ENCODE data around the gene CHST15.

The CHST15 gene

GRCh38 chr10:124001391-124002148 is 91.8 kb downstream of the CHST15 start:
- Mint-ChIP-seq H3K27ac (no peak overlapping the region), H3K4me1 (ENCODE audit: low read depth) (no peaks in the 10 kb centered on the region), H3K36me3 (ENCODE audit: low read depth) (no peaks in the 10 kb centered on the region)

GRCh38 chr10:124000792-124001201 is 92.6 kb downstream of the CHST15 start:
- Mint-ChIP-seq H3K27ac (no peak overlapping the region), H3K36me3 (ENCODE audit: low read depth) (no peaks in the 10 kb centered on the region), H3K9me3 (no peaks in the 10 kb centered on the region), H3K27me3 (peaks cover 14% of the 10 kb centered on the region), H3K4me3 (no peak overlapping the region), H3K4me1 (ENCODE audit: low read depth) (no peaks in the 10 kb centered on the region)

More at GRCh38 chr10:124001391-124002148, 91.8 kb downstream of the CHST15 start:
- H3K9me3 Mint-ChIP-seq = no peaks in the 10 kb centered on the region
- no peak overlapping the region for H3K4me3 Mint-ChIP-seq
- H3K27me3 Mint-ChIP-seq = peaks cover 8% of the 10 kb centered on the region

- peaks cover 1% of the 10 kb centered on the region for H3K4me1 Mint-ChIP-seq (ENCODE audit: low read depth)
- no peak overlapping the region for H3K4me3 Mint-ChIP-seq
- H3K27me3 Mint-ChIP-seq = peaks cover 17% of the 10 kb centered on the region
- H3K9me3 Mint-ChIP-seq = no peaks in the 10 kb centered on the region
- H3K36me3 Mint-ChIP-seq (ENCODE audit: low read depth) = no peaks in the 10 kb centered on the region
- H3K27ac Mint-ChIP-seq = no peak overlapping the region
These were observed 93.3 kb downstream of the CHST15 start for GRCh38 chr10:123999956-124000615.

- Mint-ChIP-seq H3K27me3 (peaks cover 23% of the 10 kb centered on the region), H3K36me3 (ENCODE audit: low read depth) (no peaks in the 10 kb centered on the region), H3K4me3 (no peak overlapping the region), H3K9me3 (no peaks in the 10 kb centered on the region), H3K4me1 (ENCODE audit: low read depth) (peaks cover 7% of the 10 kb centered on the region), H3K27ac (no peak overlapping the region)
These were observed 94.1 kb downstream of the CHST15 start for GRCh38 chr10:123999261-123999660.

- Mint-ChIP-seq H3K27me3 (peaks cover 31% of the 10 kb centered on the region), H3K9me3 (no peaks in the 10 kb centered on the region), H3K4me1 (ENCODE audit: low read depth) (peaks cover 7% of the 10 kb centered on the region), H3K27ac (no peak overlapping the region), H3K36me3 (ENCODE audit: low read depth) (no peaks in the 10 kb centered on the region), H3K4me3 (no peak overlapping the region)
These were observed 94.9 kb downstream of the CHST15 start for GRCh38 chr10:123998197-123999141.

- H3K27me3 Mint-ChIP-seq = peaks cover 38% of the 10 kb centered on the region
- H3K9me3 Mint-ChIP-seq = no peaks in the 10 kb centered on the region
- H3K36me3 Mint-ChIP-seq (ENCODE audit: low read depth) = no peaks in the 10 kb centered on the region
- H3K4me1 Mint-ChIP-seq (ENCODE audit: low read depth) = peaks cover 7% of the 10 kb centered on the region
- no peak overlapping the region for H3K4me3 Mint-ChIP-seq
- H3K27ac Mint-ChIP-seq = no peak overlapping the region
These were observed 95.8 kb downstream of the CHST15 start for GRCh38 chr10:123997486-123998196.

DNA sequence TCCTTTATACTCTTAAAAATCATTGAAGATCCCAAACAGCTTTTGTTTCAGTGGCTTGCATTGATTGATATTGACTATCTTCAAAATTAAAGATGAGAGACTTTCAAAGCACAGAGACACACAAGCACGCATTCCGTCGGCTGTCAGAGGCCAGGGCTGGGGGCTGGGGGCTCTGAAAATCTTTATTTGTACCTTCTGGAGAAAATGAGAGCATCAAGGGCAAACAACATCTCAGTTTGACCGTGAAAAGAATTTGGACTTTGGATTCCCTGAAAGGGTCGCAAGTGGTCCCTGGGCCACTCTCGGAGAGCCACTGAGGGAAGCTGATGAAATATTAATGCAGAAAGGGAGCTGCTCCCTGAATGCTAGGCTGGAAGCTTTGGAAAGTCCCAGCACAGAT is 96.4 kb downstream of the CHST15 start:
- H3K27me3 Mint-ChIP-seq = peaks cover 44% of the 10 kb centered on the region
- peaks cover 7% of the 10 kb centered on the region for H3K4me1 Mint-ChIP-seq (ENCODE audit: low read depth)
- no peak overlapping the region for H3K27ac Mint-ChIP-seq
- no peaks in the 10 kb centered on the region for H3K36me3 Mint-ChIP-seq (ENCODE audit: low read depth)
- H3K4me3 Mint-ChIP-seq = no peak overlapping the region
- H3K9me3 Mint-ChIP-seq = no peaks in the 10 kb centered on the region

DNA sequence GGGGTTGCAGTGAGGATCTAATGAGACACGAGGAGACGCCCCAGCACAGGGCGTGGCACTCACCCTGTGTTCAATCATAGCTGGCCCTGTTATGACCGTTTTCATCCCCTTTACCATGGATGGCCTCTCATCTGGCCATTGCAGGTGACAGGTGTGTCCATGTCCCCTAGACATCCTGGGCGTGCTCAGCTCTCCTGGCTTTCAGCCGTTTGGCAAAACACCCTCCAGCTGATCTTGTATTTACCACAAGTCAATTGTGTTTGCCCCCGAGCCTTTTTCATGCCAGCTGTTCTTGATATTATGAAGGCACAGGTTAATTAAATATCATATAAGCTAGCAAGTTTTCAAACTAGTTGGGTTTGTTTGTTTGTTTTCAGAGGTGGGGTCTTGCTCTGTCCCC is 97.1 kb downstream of the CHST15 start:
- Mint-ChIP-seq H3K36me3 (ENCODE audit: low read depth) (no peaks in the 10 kb centered on the region), H3K27ac (no peak overlapping the region), H3K4me3 (no peak overlapping the region), H3K4me1 (ENCODE audit: low read depth) (peaks cover 7% of the 10 kb centered on the region), H3K9me3 (no peaks in the 10 kb centered on the region), H3K27me3 (peaks cover 47% of the 10 kb centered on the region)

GRCh38 chr10:123995461-123996131 is 97.8 kb downstream of the CHST15 start:
- Mint-ChIP-seq H3K27me3 (peaks cover 54% of the 10 kb centered on the region), H3K4me3 (no peak overlapping the region), H3K27ac (no peak overlapping the region), H3K36me3 (ENCODE audit: low read depth) (no peaks in the 10 kb centered on the region), H3K9me3 (no peaks in the 10 kb centered on the region), H3K4me1 (ENCODE audit: low read depth) (peaks cover 10% of the 10 kb centered on the region)

DNA sequence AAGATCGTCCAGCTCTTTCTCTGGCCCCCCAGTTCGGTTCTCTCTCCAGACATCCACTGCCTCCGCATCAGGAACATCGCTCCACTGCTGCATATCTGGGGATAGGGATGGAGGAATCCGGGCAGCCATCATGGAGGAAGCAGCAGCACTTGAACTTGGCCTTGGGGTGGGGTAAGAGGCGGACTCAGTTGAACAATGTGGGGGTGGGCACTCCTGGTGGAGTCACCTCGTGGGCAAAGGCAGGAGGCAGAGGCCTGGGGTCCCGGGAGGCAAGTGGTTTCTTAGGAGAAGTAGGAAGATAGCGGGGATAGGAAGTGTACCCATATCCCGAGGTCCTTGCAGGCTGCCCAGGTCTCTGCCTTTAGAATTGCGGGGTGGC is 98.3 kb downstream of the CHST15 start:
- Mint-ChIP-seq H3K27me3 (peaks cover 59% of the 10 kb centered on the region), H3K4me3 (peak overlapping the region; percentile 32), H3K27ac (no peak overlapping the region), H3K9me3 (no peaks in the 10 kb centered on the region), H3K36me3 (ENCODE audit: low read depth) (no peaks in the 10 kb centered on the region), H3K4me1 (ENCODE audit: low read depth) (peaks cover 10% of the 10 kb centered on the region)

GRCh38 chr10:123994417-123995081 is 98.8 kb downstream of the CHST15 start:
- Mint-ChIP-seq H3K9me3 (no peaks in the 10 kb centered on the region), H3K36me3 (ENCODE audit: low read depth) (no peaks in the 10 kb centered on the region), H3K27me3 (peaks cover 65% of the 10 kb centered on the region), H3K27ac (no peak overlapping the region), H3K4me1 (ENCODE audit: low read depth) (peaks cover 10% of the 10 kb centered on the region), H3K4me3 (peak overlapping the region; percentile 32)

DNA sequence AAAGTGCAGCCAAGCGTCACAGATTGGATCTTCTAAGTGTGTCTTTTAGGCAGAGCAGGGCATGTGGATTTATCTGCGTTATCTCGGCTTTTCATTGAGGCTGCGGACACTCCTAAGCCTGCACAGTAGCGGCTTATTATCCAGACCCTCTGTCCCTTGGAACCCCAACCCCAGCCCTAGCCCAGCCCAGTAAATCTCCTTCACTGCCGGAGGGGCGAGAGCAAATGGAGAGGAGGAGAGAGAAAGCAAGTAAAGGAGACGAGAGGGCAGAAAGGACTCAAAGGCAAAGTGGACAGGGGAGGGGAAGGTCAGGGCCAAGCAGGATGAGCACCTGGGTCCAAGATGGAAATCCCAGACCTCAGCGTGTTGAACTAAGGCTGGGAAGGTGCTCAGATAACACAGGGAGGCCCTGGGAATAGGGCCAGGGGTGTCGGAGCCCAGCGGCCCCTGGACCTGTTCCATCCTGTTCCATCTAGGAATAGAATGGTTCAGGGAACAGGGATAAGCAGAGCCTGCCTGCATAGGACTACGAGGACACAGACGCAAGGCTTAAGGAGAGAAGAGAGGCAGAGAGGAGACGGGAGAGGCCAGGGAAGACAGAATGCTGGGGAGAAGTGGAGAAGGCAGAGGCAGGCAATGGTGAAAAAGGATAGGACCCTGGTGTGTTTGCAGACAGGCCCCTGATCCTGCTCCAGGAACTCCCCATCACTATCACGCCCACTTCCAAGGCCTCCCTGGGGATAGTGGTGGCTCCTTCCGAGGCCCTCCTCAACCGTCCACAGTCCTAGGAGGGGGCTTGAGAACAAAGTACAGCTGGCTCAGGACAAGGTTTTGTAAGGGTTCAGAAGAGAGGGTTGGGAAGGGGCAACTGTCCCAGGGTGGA is 99.6 kb downstream of the CHST15 start:
- H3K27ac Mint-ChIP-seq = no peak overlapping the region
- H3K4me1 Mint-ChIP-seq (ENCODE audit: low read depth) = peaks cover 10% of the 10 kb centered on the region
- no peaks in the 10 kb centered on the region for H3K9me3 Mint-ChIP-seq
- H3K36me3 Mint-ChIP-seq (ENCODE audit: low read depth) = no peaks in the 10 kb centered on the region
- peaks cover 72% of the 10 kb centered on the region for H3K27me3 Mint-ChIP-seq
- no peak overlapping the region for H3K4me3 Mint-ChIP-seq
